ENCODE data around the gene PTGR3. TPM values are rescaled to one million over a fixed set of nuclear protein-coding genes. Genes with fewer than 3 reads are reported as not detected.

PTGR3 gene
- total and polyA plus RNA-seq, 2 donors (not counting 1 experiment from before 2014, with no cell fraction given) = 6.8 to 25.1 TPM

- no peak for TF ChIP-seq EZH2 (IDR thresholded peaks at IDR 0.05; ENCODE audit: low read length, missing control alignments)
- TF ChIP-seq CTCF (conservative IDR thresholded peaks at IDR 0.05 in 1 of 2, IDR thresholded peaks at IDR 0.05 in 1 of 2; ENCODE audit: low read depth in 1 of 2, low read length in 2 of 2) = no peak
- H3K9me3 ChIP-seq (ENCODE audit: control insufficient read depth, insufficient read depth, low read depth, low read length) = no peaks in the 10 kb centered on the region
- no peaks in the 10 kb centered on the region for H3K36me3 ChIP-seq (ENCODE audit: control insufficient read depth, insufficient read depth, low read length)
- no peak overlapping the region for H3K9ac ChIP-seq (ENCODE audit: insufficient read depth, low read length)
- no peaks in the 10 kb centered on the region for H4K20me1 ChIP-seq (ENCODE audit: control insufficient read depth, extremely low read depth, insufficient read depth, low read length)
- no peak overlapping the region for H3K4me3 ChIP-seq (replicated peaks in 1 of 4; ENCODE audit: control extremely low read depth in 1 of 4, insufficient read depth in 1 of 4, low read depth in 3 of 4, low read length in 4 of 4)
- H2AFZ ChIP-seq (ENCODE audit: low read length) = no peak overlapping the region
- no peak overlapping the region for H3K4me2 ChIP-seq (ENCODE audit: extremely low read depth, insufficient read depth, low read length)
- no peak for DNase-seq (ENCODE audit: low read depth in 2 of 2)
- H3K27me3 ChIP-seq (ENCODE audit: control insufficient read depth, insufficient read depth, low read length) = no peaks in the 10 kb centered on the region
- H3K27ac ChIP-seq (ENCODE audit: insufficient read depth, low read length) = no peak overlapping the region
- peaks cover 4% of the 10 kb centered on the region for H3K79me2 ChIP-seq (ENCODE audit: control insufficient read depth, insufficient read depth, low read length)
- peaks cover 7% of the 10 kb centered on the region for H3K4me1 ChIP-seq (ENCODE audit: control insufficient read depth, extremely low read depth, insufficient read depth, low read length)
Observed at GRCh38 chr18:75222407-75222806, 13.5 kb upstream of the PTGR3 start.

GRCh38 chr18:75221897-75222296 lies 13.0 kb upstream of the PTGR3 start:
- Histone ChIP-seq H3K79me2 (ENCODE audit: control insufficient read depth, insufficient read depth, low read length) (peaks cover 4% of the 10 kb centered on the region), H3K27me3 (ENCODE audit: control insufficient read depth, insufficient read depth, low read length) (no peaks in the 10 kb centered on the region), H3K9me3 (ENCODE audit: control insufficient read depth, insufficient read depth, low read depth, low read length) (no peaks in the 10 kb centered on the region), H3K4me2 (ENCODE audit: extremely low read depth, insufficient read depth, low read length) (no peak overlapping the region), H3K36me3 (ENCODE audit: control insufficient read depth, insufficient read depth, low read length) (no peaks in the 10 kb centered on the region), H2AFZ (ENCODE audit: low read length) (no peak overlapping the region), H3K4me3 (replicated peaks in 1 of 4; ENCODE audit: control extremely low read depth in 1 of 4, insufficient read depth in 1 of 4, low read depth in 3 of 4, low read length in 4 of 4) (no peak overlapping the region), H3K27ac (ENCODE audit: insufficient read depth, low read length) (no peak overlapping the region), H3K4me1 (ENCODE audit: control insufficient read depth, extremely low read depth, insufficient read depth, low read length) (peaks cover 6% of the 10 kb centered on the region), H3K9ac (ENCODE audit: insufficient read depth, low read length) (no peak overlapping the region), H4K20me1 (ENCODE audit: control insufficient read depth, extremely low read depth, insufficient read depth, low read length) (no peaks in the 10 kb centered on the region)
- no peak for DNase-seq (ENCODE audit: low read depth in 2 of 2)
- TF ChIP-seq CTCF (conservative IDR thresholded peaks at IDR 0.05 in 1 of 2, IDR thresholded peaks at IDR 0.05 in 1 of 2; ENCODE audit: low read depth in 1 of 2, low read length in 2 of 2) = no peak
- TF ChIP-seq EZH2 (IDR thresholded peaks at IDR 0.05; ENCODE audit: low read length, missing control alignments) = no peak

- H4K20me1 ChIP-seq (ENCODE audit: control insufficient read depth, extremely low read depth, insufficient read depth, low read length) = no peaks in the 10 kb centered on the region
- no peak overlapping the region for H3K27ac ChIP-seq (ENCODE audit: insufficient read depth, low read length)
- no peak overlapping the region for H3K9ac ChIP-seq (ENCODE audit: insufficient read depth, low read length)
- DNase-seq (ENCODE audit: low read depth in 2 of 2) = no peak
- TF ChIP-seq CTCF (conservative IDR thresholded peaks at IDR 0.05 in 1 of 2, IDR thresholded peaks at IDR 0.05 in 1 of 2; ENCODE audit: low read depth in 1 of 2, low read length in 2 of 2) = no peak
- TF ChIP-seq EZH2 (IDR thresholded peaks at IDR 0.05; ENCODE audit: low read length, missing control alignments) = no peak
- no peaks in the 10 kb centered on the region for H3K9me3 ChIP-seq (ENCODE audit: control insufficient read depth, insufficient read depth, low read depth, low read length)
- H3K27me3 ChIP-seq (ENCODE audit: control insufficient read depth, insufficient read depth, low read length) = no peaks in the 10 kb centered on the region
- peaks cover 5% of the 10 kb centered on the region for H3K4me1 ChIP-seq (ENCODE audit: control insufficient read depth, extremely low read depth, insufficient read depth, low read length)
- no peak overlapping the region for H2AFZ ChIP-seq (ENCODE audit: low read length)
- no peak overlapping the region for H3K4me2 ChIP-seq (ENCODE audit: extremely low read depth, insufficient read depth, low read length)
- H3K4me3 ChIP-seq (replicated peaks in 1 of 4; ENCODE audit: control extremely low read depth in 1 of 4, insufficient read depth in 1 of 4, low read depth in 3 of 4, low read length in 4 of 4) = no peak overlapping the region
- H3K36me3 ChIP-seq (ENCODE audit: control insufficient read depth, insufficient read depth, low read length) = no peaks in the 10 kb centered on the region
- peaks cover 6% of the 10 kb centered on the region for H3K79me2 ChIP-seq (ENCODE audit: control insufficient read depth, insufficient read depth, low read length)
Observed at GRCh38 chr18:75221397-75221796, 12.5 kb upstream of the PTGR3 start.
